Activated CD4-positive, alpha-beta T cell treated with anti-CD3 and anti-CD28 coated beads, Interleukin-10, Interleukin-2, amounts not matched to agents 100 ng/mL and 50 ng/mL, durations not matched to agents 16 hours and 8 hours (primary cell): ENCODE data around the gene CRABP1.

Experiments
- DNase-seq: peaks from one replicate; pipeline ENCODE4 v3.0.0-alpha.2; 2020

CRABP1 gene

GRCh38 chr15:78317145-78317836, 22.9 kb upstream of the CRABP1 start:
- no peak for DNase-seq

- DNase-seq = no peak
Observed at GRCh38 chr15:78319588-78319987, 20.6 kb upstream of the CRABP1 start.

GRCh38 chr15:78320183-78320582, 20.0 kb upstream of the CRABP1 start:
- no peak for DNase-seq

- DNase-seq = no peak
Observed at GRCh38 chr15:78321041-78321570, 19.0 kb upstream of the CRABP1 start.

- no peak for DNase-seq
Observed at GRCh38 chr15:78321786-78322185, 18.4 kb upstream of the CRABP1 start.

- no peak for DNase-seq
Observed at GRCh38 chr15:78322243-78322642, 17.9 kb upstream of the CRABP1 start.

- no peak for DNase-seq
Observed at GRCh38 chr15:78322724-78323521, 17.2 kb upstream of the CRABP1 start.

GRCh38 chr15:78323693-78324092, 16.5 kb upstream of the CRABP1 start:
- DNase-seq = no peak

- no peak for DNase-seq
Observed at GRCh38 chr15:78324144-78324543, 16.0 kb upstream of the CRABP1 start.

GRCh38 chr15:78325092-78325843, 14.9 kb upstream of the CRABP1 start:
- no peak for DNase-seq

GRCh38 chr15:78327466-78327865, 12.7 kb upstream of the CRABP1 start:
- no peak for DNase-seq

- peak; percentile 33 for DNase-seq
Observed at GRCh38 chr15:78329625-78330024, 10.5 kb upstream of the CRABP1 start.

GRCh38 chr15:78334845-78335244, 5.3 kb upstream of the CRABP1 start:
- DNase-seq = no peak

- no peak for DNase-seq
Observed at GRCh38 chr15:78335985-78336384, 4.2 kb upstream of the CRABP1 start.

- no peak for DNase-seq
Observed at GRCh38 chr15:78338781-78339180, 1.4 kb upstream of the CRABP1 start.

- no peak for DNase-seq
Observed at GRCh38 chr15:78339559-78339958, 594 bp upstream of the CRABP1 start.

- DNase-seq = no peak
Observed at GRCh38 chr15:78341057-78341987, 1.2 kb downstream of the CRABP1 start.

- DNase-seq = no peak
Observed at GRCh38 chr15:78342021-78342420, 1.9 kb downstream of the CRABP1 start.

- DNase-seq = no peak
Observed at GRCh38 chr15:78343276-78344060, 3.3 kb downstream of the CRABP1 start.

GRCh38 chr15:78345396-78346125, 5.4 kb downstream of the CRABP1 start:
- DNase-seq = no peak
